OCI-LY7 (cell line): ENCODE results near the gene LMOD1. TPM values are rescaled to one million over a fixed set of nuclear protein-coding genes. Genes with fewer than 3 reads are reported as not detected.

ENCODE experiments used
- BruUV-seq: library from RNA; stranded (reverse); fragments of 400-500 nt; replicated peaks from 2 replicates; lab custom pipeline; 2021; lab: Mats Ljungman, UMichigan
- CTCF ChIA-PET: fragments of 300-600 bp; sonication (Branson Sonifier 250); formaldehyde crosslinking; loops from one replicate; lab custom pipeline; 2022; ENCODE audit warnings: antibody characterized with exemption; ENCODE audit not compliant: unreplicated experiment; lab: Charles Lee
- POLR2A ChIA-PET: fragments of 300-600 bp; sonication (Branson Sonifier 250); formaldehyde crosslinking; loops from one replicate; lab custom pipeline; 2022; ENCODE audit warnings: antibody characterized with exemption; lab: Charles Lee
- DNase-seq: peaks from one replicate; pipeline ENCODE4 v3.0.0-alpha.2; 2015; ENCODE audit warnings: low spot score
- H2AFZ ChIP-seq: fragments of 200-600 bp; sonication (generic), shearing (Covaris generic); 2 replicates; pipeline ENCODE4 v1.6.1; 2014; ENCODE audit warnings: mild to moderate bottlenecking, antibody characterized with exemption, low read length, moderate library complexity
- H3K27ac ChIP-seq: fragments of 200-600 bp; sonication (generic); 2 replicates; pipeline ENCODE4 v1.5.1; 2014; ENCODE audit warnings: mixed run types, low read depth, mild to moderate bottlenecking, moderate library complexity, low read length, inconsistent platforms; ENCODE audit not compliant: poor library complexity, severe bottlenecking
- H3K36me3 ChIP-seq: fragments of 200-600 bp; sonication (generic); 2 replicates; pipeline ENCODE4 v1.6.1; 2014; ENCODE audit warnings: mild to moderate bottlenecking, antibody characterized with exemption, low read length, moderate library complexity, mixed read lengths; ENCODE audit not compliant: insufficient read depth
- H3K4me1 ChIP-seq: fragments of 200-600 bp; sonication (generic); 2 replicates; pipeline ENCODE4 v1.5.1; 2014; ENCODE audit warnings: mild to moderate bottlenecking, low read length; ENCODE audit not compliant: insufficient read depth, poor library complexity, severe bottlenecking
- H3K4me2 ChIP-seq: fragments of 200-600 bp; sonication (generic); 2 replicates; pipeline ENCODE4 v1.6.1; 2014; ENCODE audit warnings: mild to moderate bottlenecking, low read length
- H3K4me3 ChIP-seq: fragments of 200-600 bp; sonication (generic); 2 replicates; pipeline ENCODE4 v1.5.1; 2014; ENCODE audit warnings: mild to moderate bottlenecking, low read depth, low read length; ENCODE audit not compliant: poor library complexity, severe bottlenecking
- H3K79me2 ChIP-seq: fragments of 200-600 bp; sonication (generic); 2 replicates; pipeline ENCODE4 v1.6.1; 2016; ENCODE audit warnings: low read depth, mild to moderate bottlenecking, low read length, moderate library complexity, mixed read lengths; ENCODE audit not compliant: insufficient read depth
- H3K9me2 ChIP-seq: fragments of 200-600 bp; sonication (generic); 2 replicates; pipeline ENCODE4 v1.6.1; 2016; ENCODE audit warnings: mild to moderate bottlenecking, low read length, mixed read lengths; ENCODE audit not compliant: insufficient read depth
- H3K9me3 ChIP-seq: fragments of 200-600 bp; sonication (generic); 2 replicates; pipeline ENCODE4 v1.6.1; 2014; ENCODE audit warnings: mild to moderate bottlenecking, mixed run types, low read length, mixed read lengths
- H4K20me1 ChIP-seq: fragments of 200-600 bp; sonication (generic); 2 replicates; pipeline ENCODE4 v1.6.1; 2014; ENCODE audit warnings: mild to moderate bottlenecking, antibody characterized with exemption, low read length, moderate library complexity, mixed read lengths; ENCODE audit not compliant: insufficient read depth
- CTCF ChIP-seq: fragments of 200-600 bp; sonication (generic); conservative IDR thresholded peaks from 2 replicates; pipeline ENCODE4 v1.5.1; 2014; ENCODE audit warnings: mild to moderate bottlenecking, antibody characterized with exemption, low read length, moderate library complexity, mixed read lengths
- EZH2phosphoT487 ChIP-seq: fragments of 200-600 bp; sonication (generic); IDR thresholded peaks from 2 replicates; pipeline ENCODE4 v1.6.1; 2018; ENCODE audit warnings: low read depth, borderline replicate concordance, mild to moderate bottlenecking, mixed run types, antibody characterized with exemption, low read length, moderate library complexity, mixed read lengths
- intact Hi-C: fragments of 100-400 bp; cut with micrococcal nuclease; formaldehyde crosslinking; loops from one replicate; pipeline ENCODE4 v1.10.0; 2022; ENCODE audit not compliant: unreplicated experiment
- total RNA-seq, 2 experiments: library from RNA; depleted of rRNA in 1 of 2; stranded (reverse); fragments of >200 nt in 1 of 2; shearing (Covaris generic) in 1 of 2; gene quantifications; 2 replicates each; pipeline ENCODE4 v1.2.3, GENCODE V29; 2014 to 2022

Gene LMOD1
- total RNA-seq, 2 experiments from 2014 or later, result not detected

- POLR2A ChIA-PET, result interaction anchor here (0.9 to 1.3 kb wide), 3 partner anchors 8 to 75 kb away, joined by 3 to 4 read pairs (median 3); no protein-coding TSS in a partner anchor
- Histone ChIP-seq H3K4me1 (no peaks in the 10 kb centered on the region), H3K9me3 (no peaks in the 10 kb centered on the region), H3K9me2 (no peaks in the 10 kb centered on the region), H3K36me3 (no peaks in the 10 kb centered on the region), H3K27ac (no peak overlapping the region), H4K20me1 (no peaks in the 10 kb centered on the region), H3K79me2 (no peaks in the 10 kb centered on the region), H3K4me2 (no peak overlapping the region), H2AFZ (no peak overlapping the region), H3K4me3 (no peak overlapping the region)
- no peak for DNase-seq
- CTCF ChIA-PET, result no interaction called here
- no peak for TF ChIP-seq CTCF
- TF ChIP-seq EZH2phosphoT487, result no peak
- intact Hi-C loops, result no loop called here
- BruUV-seq, result no TSS peak
Observed at GRCh38 chr1:201887116-201887866, 59.1 kb downstream of the LMOD1 start.

GRCh38 chr1:201886103-201886885 is 60.1 kb downstream of the LMOD1 start:
- intact Hi-C loops, result no loop called here
- POLR2A ChIA-PET, result interaction anchor here (0.9 to 1.3 kb wide), 3 partner anchors 9 to 76 kb away, joined by 3 to 4 read pairs (median 3); no protein-coding TSS in a partner anchor
- Histone ChIP-seq H3K36me3 (no peaks in the 10 kb centered on the region), H3K9me3 (no peaks in the 10 kb centered on the region), H4K20me1 (no peaks in the 10 kb centered on the region), H3K9me2 (no peaks in the 10 kb centered on the region), H3K4me1 (no peaks in the 10 kb centered on the region), H3K4me3 (no peak overlapping the region), H3K4me2 (no peak overlapping the region), H3K27ac (no peak overlapping the region), H2AFZ (no peak overlapping the region), H3K79me2 (no peaks in the 10 kb centered on the region)
- DNase-seq, result no peak
- BruUV-seq, result no TSS peak
- CTCF ChIA-PET, result no interaction called here
- no peak for TF ChIP-seq EZH2phosphoT487
- no peak for TF ChIP-seq CTCF
